K562 (cell line): ENCODE results near the gene AXIN2. TPM values are rescaled to one million over a fixed set of nuclear protein-coding genes. Genes with fewer than 3 reads are reported as not detected.

Source experiments
- ATAC-seq: fragments of 200-7000 bp; cut with Tn5 transposase; 3 replicates; pipeline ENCODE4 v1.9.1; 2020; ENCODE audit warnings: moderate library complexity
- BruUV-seq: library from RNA; stranded (reverse); fragments of 400-500 nt; replicated peaks from 2 replicates; lab custom pipeline; 2021; lab: Mats Ljungman, UMichigan
- CTCF ChIA-PET: fragments of 300-600 bp; formaldehyde crosslinking; extraction: SDS; loops from one replicate; lab custom pipeline; 2021; ENCODE audit warnings: low intra/inter-chr PET ratio; lab: Yijun Ruan, JAX
- POLR2A ChIA-PET: fragments of 300-600, 350-650 bp; sonication (Branson Sonifier 250); formaldehyde crosslinking; extraction: SDS; loops from one replicate; lab custom pipeline; 2021; ENCODE audit warnings: antibody characterized with exemption, inconsistent platforms; lab: Yijun Ruan, JAX
- DNase-seq, 4 experiments: peaks; one replicate each; pipeline versions ENCODE4 v3.0.0 to v3.0.0-alpha.2; 2011 to 2018; ENCODE audit warnings: low spot score in 3 of 4, mixed read lengths in 3 of 4; ENCODE audit errors: extremely low read depth in 1 of 4
- FAIRE-seq: peaks from 2 replicates; lab custom pipeline; 2011; peaks lifted over from hg19 to GRCh38; lab: Jason Lieb, UNC
- H2AFZ ChIP-seq: 2 replicates; pipeline ENCODE4 v1.6.0; 2011; ENCODE audit warnings: low read depth, low read length, control low read depth, inconsistent platforms
- H3K27ac ChIP-seq: fragments of 200-600 bp; 3 replicates; pipeline ENCODE4 v1.8.0; 2011; ENCODE audit warnings: low read depth, mild to moderate bottlenecking, control low read depth, inconsistent platforms, low read length, moderate library complexity, mixed read lengths; ENCODE audit errors: extremely low read depth
- H3K27me3 ChIP-seq, 2 experiments: fragments of 300-600 bp in 1 of 2; 2 replicates in 1 of 2; 3 replicates in 1 of 2; pipeline versions ENCODE4 v1.6.0 to v1.8.0; 2011; ENCODE audit warnings: inconsistent platforms in 2 of 2, low read length in 2 of 2, mild to moderate bottlenecking in 1 of 2, mixed read lengths in 1 of 2, moderate library complexity in 1 of 2; ENCODE audit not compliant: control insufficient read depth in 2 of 2, insufficient read depth in 2 of 2
- H3K36me3 ChIP-seq: fragments of 300-600 bp; 3 replicates; pipeline ENCODE4 v1.8.0; 2011; ENCODE audit warnings: mild to moderate bottlenecking, low read length, inconsistent platforms; ENCODE audit not compliant: control insufficient read depth, insufficient read depth
- H3K4me1 ChIP-seq, 2 experiments: fragments of 200-600 bp in 1 of 2; replicated peaks in 1 of 2; 2 replicates in 1 of 2; 3 replicates in 1 of 2; pipeline versions ENCODE4 v1.5.1 to v1.8.0; 2011; ENCODE audit warnings: inconsistent platforms in 2 of 2, low read length in 2 of 2, mild to moderate bottlenecking in 1 of 2, mixed read lengths in 1 of 2, moderate library complexity in 1 of 2; ENCODE audit not compliant: control insufficient read depth in 2 of 2, insufficient read depth in 2 of 2
- H3K4me2 ChIP-seq: 2 replicates; pipeline ENCODE4 v1.6.1; 2011; ENCODE audit warnings: low read length, control low read depth, inconsistent platforms, mixed read lengths; ENCODE audit not compliant: insufficient read depth
- H3K4me3 ChIP-seq: fragments of 200-600 bp; sonication (generic), shearing (Covaris generic); 2 replicates; pipeline ENCODE4 v1.5.1; 2016; ENCODE audit warnings: control low read depth, inconsistent platforms
- H3K79me2 ChIP-seq: fragments of 200-600 bp; 3 replicates; pipeline ENCODE4 v1.8.0; 2011; ENCODE audit warnings: low read length, inconsistent platforms; ENCODE audit not compliant: control insufficient read depth, insufficient read depth
- H3K9ac ChIP-seq, 2 experiments: 2 replicates each; pipeline versions ENCODE4 v1.6.0 to v1.6.1; 2011; ENCODE audit warnings: low read depth in 2 of 2, low read length in 2 of 2, control low read depth in 1 of 2, inconsistent platforms in 1 of 2, mild to moderate bottlenecking in 1 of 2, mixed read lengths in 1 of 2; ENCODE audit not compliant: insufficient read depth in 1 of 2
- H3K9me1 ChIP-seq: one replicate; pipeline ENCODE4 v1.6.0; 2011; ENCODE audit warnings: inconsistent platforms, mild to moderate bottlenecking, low read length, moderate library complexity; ENCODE audit not compliant: control insufficient read depth, insufficient read depth
- H3K9me3 ChIP-seq: replicated peaks from 2 replicates; pipeline ENCODE4 v1.5.1; 2011; ENCODE audit warnings: low read depth, low read length, inconsistent platforms; ENCODE audit not compliant: control insufficient read depth, insufficient read depth
- H4K20me1 ChIP-seq: replicated peaks from 2 replicates; pipeline ENCODE4 v1.6.1; 2011; ENCODE audit warnings: low read length, inconsistent platforms, mixed read lengths; ENCODE audit not compliant: control insufficient read depth, insufficient read depth
- HEY1 ChIP-seq: fragments of 250-450 bp; sonication (Bioruptor Pico); IDR thresholded peaks from 2 replicates; pipeline ENCODE4 v1.5.0; 2020; ENCODE audit warnings: mild to moderate bottlenecking, moderate library complexity, borderline replicate concordance
- MEF2D ChIP-seq: conservative IDR thresholded peaks from 2 replicates; pipeline ENCODE4 v1.6.1; 2016; ENCODE audit warnings: low read depth, missing genetic modification characterization, missing compliant biosample characterization
- SETDB1 ChIP-seq: IDR thresholded peaks from one replicate; pipeline ENCODE4 v1.6.1; 2012; ENCODE audit warnings: low read length, control low read depth, inconsistent platforms
- ZZZ3 ChIP-seq: fragments of 450-650 bp; IDR thresholded peaks from 2 replicates; pipeline ENCODE4 v1.6.1; 2016; ENCODE audit warnings: antibody characterized with exemption, mild to moderate bottlenecking, moderate library complexity
- WGBS: fragments of 100-300 bp; shearing (Covaris generic); methylation state at CpG from one replicate; pipeline ENCODE4 v1.1.6; 2016; ENCODE audit warnings: low coverage, mixed read lengths; ENCODE audit not compliant: insufficient coverage; ENCODE audit errors: missing lambda C conversion rate; 5-methylcytosine and 5-hydroxymethylcytosine counted together
- in situ Hi-C: fragments of 300-500 bp; cut with MboI; formaldehyde crosslinking; loops from 4 replicates; pipeline ENCODE4 v1.15.0; 2018; ENCODE audit warnings: inconsistent platforms, mixed read lengths
- intact Hi-C: fragments of 100-400 bp; cut with micrococcal nuclease; formaldehyde crosslinking; loops from 2 replicates; pipeline ENCODE4 v1.14.2; 2022
- polyA plus RNA-seq, 8 experiments: library from polyadenylated mRNA; depleted of rRNA in 4 of 8; stranded (reverse) in 5 of 8; unstranded in 3 of 8; fragments of >200 nt; fragmentation: Nextera tagmentation in 2 of 8; fragmentation: Illumina TruSeq in 1 of 8; extraction: Ambion mirVana in 2 of 8; extraction: Trizol in 1 of 8; gene quantifications; 2 replicates each; pipeline versions ENCODE4 v1.2.1 to v1.2.3, GENCODE V29; 2011 to 2014; ENCODE audit warnings: inconsistent platforms in 1 of 8, missing spikeins in 1 of 8
- total RNA-seq, 7 experiments: library from RNA; depleted of rRNA in 6 of 7; stranded (reverse); fragments of >200 nt in 6 of 7; fragmentation: Illumina TruSeq in 2 of 7; extraction: Trizol in 2 of 7; gene quantifications; 2 replicates each; pipeline versions ENCODE4 v1.2.1 to v1.2.3, GENCODE V29; 2011 to 2021; ENCODE audit warnings: low replicate concordance in 1 of 7

AXIN2 gene
- total and polyA plus RNA-seq, 9 of the 15 experiments (the other 6 are each of a cell fraction or from before 2014, with no cell fraction given) = 0.21 to 3.3 (median 1.2) TPM

DNA sequence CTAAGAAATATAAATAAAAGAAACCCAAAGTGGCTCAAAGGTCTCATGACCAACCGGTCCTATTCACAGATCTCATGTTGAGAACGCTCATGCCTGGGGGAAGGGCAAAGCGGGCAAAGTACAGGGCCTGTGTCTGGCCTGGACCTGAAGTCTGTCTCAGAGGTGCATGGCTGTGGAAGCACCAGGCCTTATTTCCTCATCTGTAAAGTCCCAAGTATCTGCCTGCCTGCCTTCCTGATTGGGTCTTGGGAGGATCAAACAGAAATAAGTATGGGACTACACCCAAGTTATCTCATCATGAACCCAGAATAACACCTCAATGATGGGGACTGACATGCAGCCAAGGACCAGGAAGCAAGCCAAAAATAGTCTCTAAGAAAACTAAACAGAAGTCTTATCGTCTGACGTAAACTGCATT lies 14.2 kb downstream of the AXIN2 start:
- no peaks in the 10 kb centered on the region for H3K36me3 ChIP-seq
- H3K4me1 ChIP-seq = no peaks in the 10 kb centered on the region; a peak in 2 of 5 replicates
- BruUV-seq = no TSS peak
- DNase-seq (no peak), FAIRE-seq (no peak), ATAC-seq (no peak)
- intact Hi-C loops (no loop called here), in situ Hi-C loops (no loop called here)
- H2AFZ ChIP-seq = no peak overlapping the region
- H3K9ac ChIP-seq = no peak overlapping the region
- no peaks in the 10 kb centered on the region; a peak in 1 of 5 replicates for H3K27me3 ChIP-seq
- no peak overlapping the region for H3K27ac ChIP-seq
- POLR2A ChIA-PET = no interaction called here
- CTCF ChIA-PET = no interaction called here
- H4K20me1 ChIP-seq = no peaks in the 10 kb centered on the region
- H3K4me3 ChIP-seq = no peak overlapping the region
- TF ChIP-seq MEF2D (tag) (peak; percentile 32; the same call in 1 of the 2 replicates), SETDB1 (no peak)
- WGBS = 16% methylated on average over 5 of the region's 5 CpGs
- H3K79me2 ChIP-seq = no peaks in the 10 kb centered on the region
- no peak overlapping the region for H3K4me2 ChIP-seq
- H3K9me1 ChIP-seq = no peaks in the 10 kb centered on the region
- H3K9me3 ChIP-seq = no peaks in the 10 kb centered on the region

DNA sequence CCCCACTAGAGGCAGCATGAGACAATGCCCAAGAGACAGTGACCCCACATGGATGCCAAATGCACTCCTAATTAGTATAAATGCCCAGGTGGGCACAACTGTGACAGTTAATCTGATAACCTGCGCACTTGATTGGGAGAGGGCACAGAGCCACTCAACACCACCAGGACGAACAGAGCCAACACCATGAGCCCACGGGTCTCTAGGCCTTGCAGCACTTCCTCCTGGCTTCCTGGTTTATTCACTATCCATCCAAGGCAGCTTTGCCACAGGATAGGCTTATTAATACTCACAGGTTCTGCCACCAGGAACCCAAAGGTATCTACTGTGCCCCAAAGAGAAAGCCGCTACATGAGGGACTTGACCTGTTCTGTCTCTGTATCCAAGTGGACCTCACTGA lies 14.9 kb downstream of the AXIN2 start:
- Histone ChIP-seq H3K4me1 (no peaks in the 10 kb centered on the region; a peak in 2 of 5 replicates), H3K9me1 (no peaks in the 10 kb centered on the region), H3K9ac (no peak overlapping the region), H3K79me2 (no peaks in the 10 kb centered on the region), H3K36me3 (peaks cover under 1% of the 10 kb centered on the region; the same call in 1 of the 3 replicates), H3K9me3 (no peaks in the 10 kb centered on the region), H3K4me2 (no peak overlapping the region), H2AFZ (no peak overlapping the region), H3K27ac (no peak overlapping the region), H4K20me1 (no peaks in the 10 kb centered on the region), H3K4me3 (no peak overlapping the region), H3K27me3 (no peaks in the 10 kb centered on the region; a peak in 1 of 5 replicates)
- BruUV-seq = no TSS peak
- WGBS = 31% methylated on average over 4 of the region's 4 CpGs
- ATAC-seq = no peak
- no peak for DNase-seq
- in situ Hi-C loops (no loop called here), intact Hi-C loops (no loop called here)
- ChIA-PET POLR2A (no interaction called here), CTCF (no interaction called here)
- FAIRE-seq = no peak
- TF ChIP-seq ZZZ3 (no peak), HEY1 (CRISPR knock-in tag) (no peak)
